Heart left ventricle (tissue), 16 donors: Measurements from ENCODE around the gene CHD2. TPM values are rescaled to one million over a fixed set of nuclear protein-coding genes. Genes with fewer than 3 reads are reported as not detected.

Experiments
- ATAC-seq, 4 donors: fragments of 200-7000 bp; cut with Tn5 transposase; one replicate each; pipeline ENCODE4 v1.9.1; 2020 to 2022; ENCODE audit warnings: moderate library complexity in 4 of 4, mild to moderate bottlenecking in 3 of 4, moderate number of reproducible peaks in 1 of 4
- DNase-seq, 5 donors: peaks; one replicate each; pipeline ENCODE4 v3.0.0-alpha.2; 2020
- H3K27ac ChIP-seq, 12 donors: fragments of 200-600 bp; sonication (generic) in 4 of 12; one replicate each; pipeline versions ENCODE4 v1.5.0 to v1.8.0; 2016 to 2022; ENCODE audit warnings: mild to moderate bottlenecking in 2 of 12
- H3K27me3 ChIP-seq, 9 donors: fragments of 200-600 bp; sonication (generic) in 2 of 9; one replicate each; pipeline versions ENCODE4 v1.5.1 to v1.8.0; 2016 to 2022; ENCODE audit warnings: mild to moderate bottlenecking in 3 of 9
- H3K36me3 ChIP-seq, 9 donors: fragments of 200-600 bp; sonication (generic) in 2 of 9; one replicate each; pipeline versions ENCODE4 v1.5.0 to v1.8.0; 2018 to 2022; ENCODE audit warnings: mild to moderate bottlenecking in 2 of 9
- H3K4me1 ChIP-seq, 12 donors: fragments of 200-600 bp; sonication (generic) in 4 of 12; one replicate each; pipeline versions ENCODE4 v1.5.0 to v1.8.0; 2016 to 2022; ENCODE audit warnings: mild to moderate bottlenecking in 3 of 12
- H3K4me3 ChIP-seq, 12 donors: fragments of 200-600 bp; sonication (generic) in 4 of 12; one replicate each; pipeline versions ENCODE4 v1.5.0 to v1.8.0; 2017 to 2022; ENCODE audit warnings: mild to moderate bottlenecking in 9 of 12, moderate library complexity in 4 of 12
- H3K9me3 ChIP-seq, 12 donors: fragments of 200-600 bp; sonication (generic) in 4 of 12; one replicate each; pipeline versions ENCODE4 v1.5.0 to v1.8.0; 2016 to 2022; ENCODE audit warnings: mild to moderate bottlenecking in 1 of 12
- CTCF ChIP-seq, 12 donors: fragments of 200-600 bp; sonication (generic) in 4 of 12; IDR thresholded peaks; one replicate each; pipeline versions ENCODE4 v1.5.0 to v1.8.0; 2018 to 2022; ENCODE audit warnings: antibody characterized with exemption in 12 of 12, mild to moderate bottlenecking in 5 of 12
- POLR2A ChIP-seq, 2 donors: fragments of 450-650 bp; IDR thresholded peaks; one replicate each; pipeline ENCODE4 v1.6.1; 2017; ENCODE audit warnings: antibody characterized with exemption in 2 of 2, mild to moderate bottlenecking in 2 of 2, moderate library complexity in 2 of 2
- WGBS, 4 donors: extraction: QIAGEN DNeasy Blood & Tissue Kit in 2 of 4; methylation state at CpG; one replicate each; pipeline versions ENCODE4 v1.1.5 to v1.1.7; 2013 to 2018; 5-methylcytosine and 5-hydroxymethylcytosine counted together
- intact Hi-C, 10 donors: fragments of 100-400 bp; cut with DNase I; formaldehyde crosslinking; loops; one replicate each; pipeline versions ENCODE4 v1.11.1 to v1.14.2; 2022
- polyA plus RNA-seq, 2 donors: library from polyadenylated mRNA; stranded (reverse); fragments of 200-250 nt; gene quantifications; one replicate each; pipeline ENCODE4 v1.2.3, GENCODE V29; 2013
- total RNA-seq, 9 donors: library from RNA; depleted of rRNA in 2 of 9; stranded (reverse); fragments of >200 nt in 2 of 9; fragmentation: NEBNext Ultra II Directional in 3 of 9; extraction: Animal tissue kit (Norgen Biotek cat#: 25700) in 3 of 9; gene quantifications; one replicate each; pipeline versions ENCODE4 v1.1.0 to v1.2.4, GENCODE V29; 2016 to 2023
- donor health status: ischemic (EF 13 %, LVEDD 7.1; RV severe dilation, severe dysfunction).
- donor health status: healthy with polysubstance abuse.
- donor health status: DM: no; HTN: yes; CAD: no.
- donor health status: DM: no; HTN: no; CAD: no.
- donor health status: ischemic (EF 25% LVEDD 6.9; RV normal size, moderate dysfunction).
- donor health status: ischemic (EF 25% LVEDD 5.7; RV mildly dilated, moderate dysfunction).
- donor health status: healthy.
- donor health status: DM: yes; HTN: yes; CAD: no.
- donor health status: ischemic (EF 35%, LVEDD 5.7; RV mildly dilated, moderate dysfunction).
- donor health status: nonischemic (EF 11% LVEDD 7.7; RV severe dilation, severe dysfunction).
- donor health status: DM: yes; HTN: yes; CAD: no.
- donor health status: PGD.
- donor health status: ischemic (EF 29% LVEDD 5.4; RV normal size, mild dysfunction).
- donor health status: nonischemic (EF 23%, LVEDD 6.1; RV moderate dilation, normal function).

Gene CHD2
- total and polyA plus RNA-seq, 11 donors: 23.1 to 76.8 (median 41.6) TPM

DNA sequence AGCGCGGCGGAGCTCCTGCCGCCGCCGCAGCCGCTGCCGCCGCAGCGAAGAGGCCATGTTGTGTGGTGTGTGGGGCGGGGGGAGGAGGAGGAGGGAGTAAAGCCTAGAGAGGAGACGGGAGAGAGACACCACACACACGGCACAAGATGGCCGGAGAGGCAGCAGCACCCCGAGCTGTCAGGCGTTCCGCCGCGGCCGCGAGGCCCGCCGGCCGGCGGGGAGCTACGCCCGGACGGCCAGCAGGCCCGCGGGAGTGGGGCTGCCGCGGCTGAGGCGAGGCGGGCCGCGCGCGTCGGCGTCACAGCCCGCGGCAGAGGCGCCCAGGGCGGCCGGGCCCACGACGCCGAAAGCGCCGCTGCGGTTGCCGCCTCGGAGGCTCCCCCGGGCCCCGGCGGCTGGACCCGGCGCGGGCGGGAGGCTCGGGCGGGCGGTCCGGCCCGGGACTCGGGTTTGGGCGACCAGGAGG lies 17.4 kb upstream of the CHD2 start:
- DNase-seq (no peak), ATAC-seq (peak; percentile 78 to 95 (median 90))
- Histone ChIP-seq H3K27ac (peak overlapping the region; percentile 95 to 100 (median 99)), H3K36me3 (peaks cover 0 to 23% (median 21%) of the 10 kb centered on the region in 9 donors), H3K9me3 (no peaks in the 10 kb centered on the region), H3K4me3 (peak overlapping the region; percentile 64 to 99 (median 88)), H3K4me1 (peaks cover 5 to 54% (median 39%) of the 10 kb centered on the region in 12 donors), H3K27me3 (no peaks in the 10 kb centered on the region)
- 0 to 1% (median 0%) methylated on average over 26 to 67 of the region's 67 CpGs for WGBS, 4 donors
- intact Hi-C loops: loop anchor here (1.0 to 5.0 kb wide), 13 partner anchors 22 to 74 kb away; no protein-coding TSS in a partner anchor
- TF ChIP-seq CTCF (IDR thresholded peaks at IDR 0.05) (no peak), POLR2A (IDR thresholded peaks at IDR 0.05) (peak in 1 of 2 donors; percentile 53)

GRCh38 chr15:92883163-92883875 lies 16.8 kb upstream of the CHD2 start:
- TF ChIP-seq POLR2A (IDR thresholded peaks at IDR 0.05): no peak
- peak in 1 of 12 donors; percentile 10 for TF ChIP-seq CTCF (IDR thresholded peaks at IDR 0.05)
- 0 to 1% (median 0%) methylated on average over 29 to 53 of the region's 53 CpGs for WGBS, 4 donors
- Histone ChIP-seq H3K36me3 (peaks cover 0 to 29% (median 27%) of the 10 kb centered on the region in 9 donors), H3K27me3 (no peaks in the 10 kb centered on the region), H3K4me1 (peaks cover 6 to 54% (median 44%) of the 10 kb centered on the region in 12 donors), H3K9me3 (no peaks in the 10 kb centered on the region), H3K27ac (peak overlapping the region; percentile 95 to 100 (median 99)), H3K4me3 (peak overlapping the region; percentile 64 to 99 (median 88))
- DNase-seq (peak; percentile 34 to 78 (median 41)), ATAC-seq (peak in 2 of 4 donors; percentile 1 to 6)
- intact Hi-C loops: loop anchor here in 8 of 10 donors (1.0 to 5.0 kb wide), 9 partner anchors 21 to 75 kb away; no protein-coding TSS in a partner anchor

DNA sequence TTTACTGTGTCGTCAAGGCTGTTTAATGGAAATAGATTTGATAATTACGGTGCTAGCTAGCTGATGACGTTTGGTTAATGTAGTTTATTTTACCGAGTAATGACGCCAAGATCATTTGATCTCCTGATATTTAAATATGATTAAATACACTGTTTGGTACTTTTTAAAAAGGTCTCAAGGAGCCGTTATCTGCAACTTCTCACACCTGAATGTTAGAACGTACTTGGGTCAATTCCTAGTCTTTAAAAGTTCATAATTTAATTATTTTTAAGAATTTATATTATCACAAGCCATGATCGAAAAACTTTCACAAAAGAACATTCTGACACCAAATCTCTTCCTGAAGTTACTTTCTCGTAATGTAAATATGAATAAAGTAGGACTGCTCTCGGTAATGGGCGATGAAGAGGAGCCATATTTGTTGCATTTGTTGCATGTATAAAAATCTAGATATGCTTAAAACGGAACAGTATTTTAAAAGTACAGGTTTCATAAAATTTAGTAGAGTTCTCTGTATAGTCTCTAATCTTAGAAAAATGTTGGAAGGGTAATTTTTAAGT lies 16.2 kb upstream of the CHD2 start:
- peak overlapping the region; percentile 95 to 100 (median 99) for H3K27ac ChIP-seq
- peaks cover 0 to 36% (median 33%) of the 10 kb centered on the region in 9 donors for H3K36me3 ChIP-seq
- no peaks in the 10 kb centered on the region for H3K9me3 ChIP-seq
- intact Hi-C loops: loop anchor here in 9 of 10 donors (1.0 to 5.0 kb wide), 11 partner anchors 15 to 75 kb away; partner anchors contain the start of gene CHD2 (in 3 of the 9)
- ATAC-seq (no peak), DNase-seq (no peak)
- no peaks in the 10 kb centered on the region for H3K27me3 ChIP-seq
- peak overlapping the region; percentile 64 to 99 (median 88) for H3K4me3 ChIP-seq
- TF ChIP-seq POLR2A (IDR thresholded peaks at IDR 0.05) (no peak), CTCF (IDR thresholded peaks at IDR 0.05) (no peak)
- peaks cover 6 to 58% (median 48%) of the 10 kb centered on the region in 12 donors for H3K4me1 ChIP-seq
- WGBS, 4 donors: 0% methylated on average over 12 of the region's 12 CpGs
